Urinary bladder (tissue), 4 donors: ENCODE results near the gene LRIT2. TPM values are rescaled to one million over a fixed set of nuclear protein-coding genes. Genes with fewer than 3 reads are reported as not detected.
"Not testable (repeated sequence)": the region's sequence is repeated elsewhere in the genome, so short reads cannot be mapped to it uniquely, and the experiment has no call there.

Experiments used
- DNase-seq: peaks from one replicate; pipeline ENCODE4 v3.0.0-alpha.2; 2015; ENCODE audit errors: extremely low spot score
- H3K27ac ChIP-seq: one replicate; pipeline ENCODE4 v1.5.1; 2013; ENCODE audit warnings: low read depth, mild to moderate bottlenecking, moderate library complexity
- H3K36me3 ChIP-seq: one replicate; pipeline ENCODE4 v1.6.1; 2013; ENCODE audit warnings: mild to moderate bottlenecking, moderate library complexity; ENCODE audit not compliant: insufficient read depth
- H3K4me1 ChIP-seq: one replicate; pipeline ENCODE4 v1.6.1; 2013; ENCODE audit warnings: mild to moderate bottlenecking, moderate library complexity; ENCODE audit not compliant: insufficient read depth
- H3K4me3 ChIP-seq: one replicate; pipeline ENCODE4 v1.5.1; 2013; ENCODE audit warnings: low read depth, low read length
- WGBS: extraction: QIAGEN DNeasy Blood & Tissue Kit; methylation state at CpG from one replicate; pipeline ENCODE4 v1.1.7; 2013; 5-methylcytosine and 5-hydroxymethylcytosine counted together
- polyA plus RNA-seq: library from polyadenylated mRNA; stranded (reverse); fragments of 200-250 nt; gene quantifications from one replicate; pipeline ENCODE4 v1.2.3, GENCODE V29; 2013
- total RNA-seq: library from RNA; depleted of rRNA; stranded (reverse); fragments of >200 nt; gene quantifications from one replicate; pipeline ENCODE4 v1.2.3, GENCODE V29; 2014
- donor health status: healthy with polysubstance abuse.
- donor health status: healthy.

LRIT2 gene
- total and polyA plus RNA-seq, 2 donors: not detected

DNA sequence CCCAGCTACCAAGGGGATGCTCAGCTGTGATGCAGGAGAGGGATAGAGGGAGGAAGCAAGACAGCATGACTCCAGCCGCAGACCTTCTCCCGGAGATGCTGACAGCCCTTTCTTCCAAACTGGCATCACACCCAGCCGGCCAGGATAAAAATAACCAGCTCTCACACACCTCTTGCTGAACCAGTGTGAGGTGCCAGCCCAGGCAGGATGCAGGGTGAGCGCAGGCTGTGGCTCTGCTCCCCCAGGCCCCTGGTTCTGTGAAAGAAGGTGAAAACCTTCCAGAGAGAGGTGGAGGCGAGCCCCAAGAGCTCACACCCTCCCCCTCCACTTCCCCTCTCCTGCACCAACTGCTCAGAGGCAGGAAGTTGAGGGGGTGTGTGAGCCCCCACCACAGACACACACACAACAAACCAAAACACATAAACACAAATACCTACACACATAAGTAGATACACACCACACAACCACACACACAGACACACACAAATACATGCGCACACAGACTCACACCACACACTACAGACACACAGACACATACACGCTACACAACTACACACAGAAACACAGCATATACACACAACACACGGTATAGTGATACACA is 47.7 kb downstream of the LRIT2 start:
- DNase-seq: no peak
- H3K27ac ChIP-seq: peak overlapping the region; percentile 42

DNA sequence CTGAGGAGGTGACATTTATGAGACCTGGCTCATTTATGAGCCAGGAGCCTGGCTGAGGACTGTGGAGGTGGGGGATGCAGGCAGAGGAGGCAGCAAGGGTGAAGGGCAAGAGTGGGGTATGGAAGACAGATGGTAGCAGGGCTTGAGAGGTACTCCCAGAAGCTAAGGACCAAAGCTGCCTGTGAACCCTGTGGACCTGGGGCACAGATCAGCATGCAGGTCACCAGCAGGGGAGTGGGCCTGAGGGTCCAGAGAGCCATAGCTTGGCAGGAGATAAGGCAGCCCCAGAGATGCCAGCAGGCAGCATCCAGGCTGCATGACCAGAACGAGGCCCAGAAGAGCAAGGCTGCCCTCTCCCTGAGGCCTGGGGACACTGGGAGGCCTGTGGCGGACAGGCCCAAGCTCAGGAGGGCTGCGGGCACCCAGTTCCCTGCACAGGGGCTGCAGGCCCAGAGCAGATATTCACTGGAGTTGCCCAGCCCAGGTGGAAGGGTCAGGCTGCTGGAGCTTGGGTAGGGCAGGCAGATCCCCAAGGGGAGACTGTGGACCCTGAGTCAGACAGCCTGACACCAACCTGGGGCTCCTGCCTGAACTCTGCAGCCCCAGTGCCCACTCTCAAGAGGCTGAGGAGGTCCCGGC is 48.4 kb downstream of the LRIT2 start:
- Histone ChIP-seq H3K27ac (no peak overlapping the region), H3K4me1 (no peaks in the 10 kb centered on the region), H3K4me3 (no peak overlapping the region), H3K36me3 (no peaks in the 10 kb centered on the region)
- DNase-seq: no peak
- WGBS: 84% methylated on average over 4 of the region's 4 CpGs

More for the DNA sequence above, 47.7 kb downstream of the LRIT2 start:
- Histone ChIP-seq H3K4me1 (no peaks in the 10 kb centered on the region), H3K4me3 (no peak overlapping the region), H3K36me3 (no peaks in the 10 kb centered on the region)
- 64% methylated on average over 8 of the region's 8 CpGs for WGBS

DNA sequence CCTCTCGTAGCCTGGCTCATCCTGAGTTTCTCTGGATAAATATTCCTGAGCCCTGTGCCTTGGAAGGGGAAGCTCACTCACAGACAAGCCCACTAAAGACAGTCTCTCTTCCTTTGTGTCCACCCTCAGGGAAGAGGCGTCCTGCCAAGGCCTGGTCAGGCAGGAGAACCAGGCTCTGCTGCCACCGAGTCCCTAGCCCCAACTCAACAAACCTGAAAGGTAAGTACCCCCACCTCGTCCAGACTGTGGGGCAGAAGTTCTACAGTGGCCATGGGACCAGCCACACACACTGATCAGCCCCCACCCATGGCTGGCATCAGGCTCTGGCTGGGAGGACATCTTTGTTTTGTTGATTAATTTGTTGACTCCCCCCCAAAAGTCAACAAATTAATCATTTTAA is 49.0 kb downstream of the LRIT2 start:
- Histone ChIP-seq H3K4me1 (no peaks in the 10 kb centered on the region), H3K27ac (no peak overlapping the region), H3K36me3 (no peaks in the 10 kb centered on the region), H3K4me3 (no peak overlapping the region)
- WGBS: 71% methylated on average over 4 of the region's 4 CpGs
- no peak for DNase-seq

DNA sequence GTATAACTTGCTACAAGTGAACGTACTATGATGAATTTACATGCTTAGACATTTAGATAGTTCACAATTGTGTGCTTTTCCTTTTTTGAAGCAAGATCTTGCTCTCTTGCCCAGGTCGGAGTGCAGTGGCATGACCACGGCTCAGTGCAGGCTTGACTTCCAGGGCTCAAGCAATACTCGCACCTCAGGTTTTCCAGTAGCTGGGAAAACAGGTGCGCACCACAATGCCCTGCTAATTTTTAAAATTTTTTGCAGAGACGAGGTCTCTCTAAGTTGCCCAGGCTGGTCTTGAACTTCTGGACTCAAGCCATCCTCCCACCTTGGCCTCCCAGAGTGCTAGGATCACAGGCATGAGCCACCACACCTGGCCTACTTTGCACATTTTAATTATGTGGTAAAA is 49.9 kb downstream of the LRIT2 start:
- WGBS: 84% methylated on average over 6 of the region's 6 CpGs
- Histone ChIP-seq H3K4me3 (no peak overlapping the region), H3K36me3 (no peaks in the 10 kb centered on the region), H3K4me1 (no peaks in the 10 kb centered on the region), H3K27ac (no peak overlapping the region)
- no peak for DNase-seq

DNA sequence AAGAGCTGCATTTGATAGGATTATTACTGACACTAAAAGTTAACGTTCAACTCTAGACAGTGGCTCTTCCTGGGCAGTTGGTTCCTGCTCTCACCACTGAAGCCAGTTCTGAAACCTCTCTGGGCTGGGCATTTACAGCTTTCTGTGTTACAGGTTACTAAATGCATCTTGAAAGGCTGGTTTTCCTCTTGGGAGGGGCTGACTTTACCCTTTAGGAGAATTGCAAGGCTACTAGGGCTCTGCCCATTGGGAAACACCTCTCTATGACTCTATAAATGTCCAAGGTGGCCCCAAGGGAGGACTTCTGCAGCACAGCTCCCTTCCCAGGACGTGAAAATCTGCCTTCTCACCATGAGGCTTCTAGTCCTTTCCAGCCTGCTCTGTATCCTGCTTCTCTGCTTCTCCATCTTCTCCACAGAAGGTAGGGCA is 51.8 kb downstream of the LRIT2 start, which contains the start of gene GPR15LG:
Gene GPR15LG, plus strand, starts transcription at position 301 of the 429 bp plus-strand sequence. Its CDS starts 51 bp downstream, at position 352.
- H3K4me3 ChIP-seq: peak within 1 kb of the TSS; percentile 7
- peak within 1 kb of the TSS; percentile 38 for H3K27ac ChIP-seq
- 49% methylated on average over 2 of the region's 2 CpGs for WGBS

DNA sequence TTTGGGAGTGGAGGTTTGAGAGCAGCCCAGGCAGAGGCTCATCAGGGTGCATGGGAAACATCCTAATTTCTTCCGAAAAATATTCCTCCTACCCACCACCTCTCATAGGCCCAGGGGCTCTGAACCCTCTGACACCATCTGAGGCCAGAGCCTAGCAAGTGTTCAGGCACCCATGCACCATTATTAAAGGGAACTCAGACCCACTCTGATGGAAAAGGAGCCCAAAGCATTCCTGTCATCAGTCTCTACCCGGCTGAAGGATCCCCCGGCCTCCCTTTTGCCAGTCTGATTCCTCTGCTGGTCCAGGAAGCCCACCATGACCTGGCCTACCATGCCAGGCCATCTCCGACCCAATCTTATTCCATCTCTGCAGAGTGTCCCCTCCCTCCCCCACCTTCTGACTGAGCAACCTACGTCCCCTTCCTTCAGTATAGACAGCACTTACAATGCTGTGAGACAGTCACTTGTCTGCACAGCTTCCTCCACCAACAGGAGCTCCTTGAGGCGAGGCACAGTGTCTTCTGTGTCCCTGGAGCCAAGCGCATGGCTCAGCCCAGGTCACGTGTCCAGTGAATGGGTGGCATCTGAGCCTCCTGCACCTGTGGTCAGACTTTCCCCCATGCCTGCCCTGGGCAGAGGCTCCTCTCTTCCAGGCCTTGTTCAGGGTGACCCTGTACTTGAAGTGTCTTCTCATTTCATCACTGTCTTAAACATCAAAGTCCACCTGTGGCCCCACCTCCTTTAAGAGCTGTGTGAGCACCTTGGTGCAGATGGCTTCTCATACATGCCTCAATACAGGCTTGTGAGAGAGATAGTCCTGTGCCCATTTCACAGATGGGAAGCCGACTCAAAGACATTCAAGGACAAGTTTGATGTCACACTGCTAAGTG is 52.6 kb downstream of the LRIT2 start:
- 77% methylated on average over 9 of the region's 9 CpGs for WGBS
- peak overlapping the region; percentile 38 for H3K27ac ChIP-seq
- no peak overlapping the region for H3K4me3 ChIP-seq
- no peak for DNase-seq
- H3K36me3 ChIP-seq: no peaks in the 10 kb centered on the region
- no peaks in the 10 kb centered on the region for H3K4me1 ChIP-seq

More for the DNA sequence above, 51.8 kb downstream of the LRIT2 start, which contains the start of gene GPR15LG:
- DNase-seq: peak; percentile 40
- Histone ChIP-seq H3K36me3 (no peaks in the 10 kb centered on the region), H3K4me1 (no peaks in the 10 kb centered on the region)

DNA sequence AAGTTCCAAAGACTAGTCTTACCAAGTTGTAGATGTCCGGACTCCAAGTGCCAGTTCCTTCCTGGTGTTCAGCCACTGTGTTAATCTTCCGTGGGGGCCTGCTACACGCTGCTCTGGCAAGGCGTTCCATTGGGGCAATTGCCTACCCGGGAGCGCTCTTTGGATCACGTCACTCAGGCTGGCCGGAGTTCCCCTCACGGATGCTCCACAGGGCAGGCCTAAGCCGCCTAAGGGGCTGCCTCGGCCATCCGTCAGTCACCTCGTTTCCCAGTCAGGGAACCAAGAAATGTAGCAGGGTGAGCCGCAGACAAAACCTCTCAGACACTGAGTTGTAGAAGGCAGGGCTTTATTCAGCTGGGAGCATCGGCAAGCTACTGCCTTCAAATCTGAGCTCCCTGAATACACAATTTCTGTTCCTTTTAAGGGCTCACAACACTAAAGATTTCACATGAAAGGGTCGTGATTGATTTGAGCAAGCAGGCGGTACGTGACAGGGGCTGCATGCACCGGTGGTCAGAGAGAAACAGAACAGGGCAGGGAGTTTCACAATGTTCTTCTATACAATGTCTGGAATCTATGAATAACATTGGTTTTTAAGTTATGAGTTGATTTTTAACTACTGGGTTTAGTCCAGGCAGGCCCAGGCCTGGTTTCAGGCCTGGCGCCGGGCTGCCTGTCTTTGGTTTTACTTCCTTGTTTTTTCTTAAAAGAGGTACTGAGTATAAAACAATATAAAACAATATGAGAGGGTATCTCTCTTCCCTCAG is 53.5 kb downstream of the LRIT2 start:
- not testable (repeated sequence) for DNase-seq, H3K4me1 ChIP-seq, H3K4me3 ChIP-seq, H3K36me3 ChIP-seq
- peak overlapping the region; percentile 35 for H3K27ac ChIP-seq
- 82% methylated on average over 20 of the region's 21 CpGs for WGBS

DNA sequence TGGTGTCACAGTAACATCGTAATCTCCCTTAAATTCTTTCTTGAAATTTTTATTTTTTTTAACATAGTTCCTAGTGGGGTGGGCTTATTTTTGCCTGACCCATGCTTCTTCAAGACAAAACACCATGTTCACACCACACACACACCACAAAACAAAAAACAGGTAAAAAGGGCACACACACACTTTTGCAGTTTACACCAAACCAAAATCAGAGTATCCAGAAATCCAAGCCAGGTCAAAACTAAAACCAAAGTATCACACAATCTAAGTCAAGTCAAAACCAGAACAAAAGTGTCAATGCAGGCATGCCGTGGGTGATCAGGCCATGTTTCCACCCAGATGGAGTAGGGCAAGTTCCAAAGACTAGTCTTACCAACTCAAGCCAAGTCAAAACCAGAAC is 54.1 kb downstream of the LRIT2 start:
- not testable (repeated sequence) for H3K4me3 ChIP-seq, H3K4me1 ChIP-seq

More for the DNA sequence above, 54.1 kb downstream of the LRIT2 start:
- peak overlapping the region; percentile 35 for H3K27ac ChIP-seq
- H3K36me3 ChIP-seq, DNase-seq: not testable (repeated sequence)
- WGBS: 76% methylated on average over 2 of the region's 2 CpGs

Other genes starting within 250 kb of the LRIT2 start
- 108 TPM for gene GHITM, start 86.0 kb downstream of the LRIT2 start, total RNA-seq
- 172 TPM for gene GHITM, start 86.0 kb downstream of the LRIT2 start, polyA plus RNA-seq
- 16.6 TPM for gene GPR15LG, start 51.7 kb downstream of the LRIT2 start, total RNA-seq
- 18.6 TPM for gene GPR15LG, start 51.7 kb downstream of the LRIT2 start, polyA plus RNA-seq
- gene CDHR1, start 31.0 kb downstream of the LRIT2 start, total RNA-seq: 0.32 TPM
- gene CDHR1, start 31.0 kb downstream of the LRIT2 start, polyA plus RNA-seq: 0.08 TPM
- gene LRIT1, start 16.0 kb upstream of the LRIT2 start, total RNA-seq: not detected
- gene LRIT1, start 16.0 kb upstream of the LRIT2 start, polyA plus RNA-seq: not detected
- gene RGR, start 19.5 kb upstream of the LRIT2 start, total RNA-seq: 0.74 TPM
- 0.27 TPM for gene RGR, start 19.5 kb upstream of the LRIT2 start, polyA plus RNA-seq
- 75.4 TPM for gene CCSER2, start 103.0 kb upstream of the LRIT2 start, total RNA-seq
- 22.1 TPM for gene CCSER2, start 103.0 kb upstream of the LRIT2 start, polyA plus RNA-seq